ENCODE data around the gene AP3D1. TPM values are rescaled to one million over a fixed set of nuclear protein-coding genes. Genes with fewer than 3 reads are reported as not detected.
"Not testable (repeated sequence)": the region's sequence is repeated elsewhere in the genome, so short reads cannot be mapped to it uniquely, and the experiment has no call there.

Gene AP3D1
- total RNA-seq, 1 donor from 2014 or later = 69.6 TPM

GRCh38 chr19:2101417-2102335 is 49.7 kb downstream of the AP3D1 start:
- no peak for ATAC-seq (ENCODE audit: poor library complexity)
- intact Hi-C loops (cut with DNase I) = no loop called here
- DNase-seq = no peak

- ATAC-seq (ENCODE audit: poor library complexity) (no peak), DNase-seq (no peak)
- intact Hi-C loops (cut with DNase I) = no loop called here
Observed at GRCh38 chr19:2100719-2101061, 50.7 kb downstream of the AP3D1 start.

GRCh38 chr19:2099937-2100718 is 51.2 kb downstream of the AP3D1 start:
- intact Hi-C loops (cut with DNase I) = no loop called here
- DNase-seq (no peak), ATAC-seq (ENCODE audit: poor library complexity) (no peak)

GRCh38 chr19:2099054-2099501 is 52.3 kb downstream of the AP3D1 start:
- intact Hi-C loops (cut with DNase I) = no loop called here
- no peak for ATAC-seq (ENCODE audit: poor library complexity)
- DNase-seq = no peak

- no peak for DNase-seq
- no peak for ATAC-seq (ENCODE audit: poor library complexity)
- intact Hi-C loops (cut with DNase I) = no loop called here
Observed at GRCh38 chr19:2097886-2098327, 53.5 kb downstream of the AP3D1 start.

- intact Hi-C loops (cut with DNase I) = no loop called here
- ATAC-seq (ENCODE audit: poor library complexity) = no peak
Observed at GRCh38 chr19:2097203-2097885, 54.0 kb downstream of the AP3D1 start.

GRCh38 chr19:2096480-2097202 is 54.7 kb downstream of the AP3D1 start, which contains the start of gene IZUMO4:
IZUMO4 (plus strand) TSS chr19:2096915; CDS start chr19:2096946, 31 bp downstream.
- ATAC-seq (ENCODE audit: poor library complexity) = peak; percentile 93
- peak; percentile 100 for DNase-seq
- intact Hi-C loops (cut with DNase I) = no loop called here

More at GRCh38 chr19:2097203-2097885, 54.0 kb downstream of the AP3D1 start:
- no peak for DNase-seq

- DNase-seq = peak; percentile 95
- intact Hi-C loops (cut with DNase I) = no loop called here
- ATAC-seq (ENCODE audit: poor library complexity) = peak; percentile 80
Observed at GRCh38 chr19:2096034-2096479, 55.3 kb downstream of the AP3D1 start, which contains the start of gene MOB3A. MOB3A (minus strand) TSS chr19:2096326; CDS start chr19:2078560, 17,766 bp downstream.

GRCh38 chr19:2091926-2092525 is 59.3 kb downstream of the AP3D1 start:
- DNase-seq; intact Hi-C loops (cut with DNase I); ATAC-seq (ENCODE audit: poor library complexity): not testable (repeated sequence)

GRCh38 chr19:2089727-2090053 is 61.7 kb downstream of the AP3D1 start:
- ATAC-seq (ENCODE audit: poor library complexity) = no peak
- intact Hi-C loops (cut with DNase I) = no loop called here
- no peak for DNase-seq

- no peak for ATAC-seq (ENCODE audit: poor library complexity)
- no peak for DNase-seq
- intact Hi-C loops (cut with DNase I) = no loop called here
Observed at GRCh38 chr19:2089001-2089711, 62.2 kb downstream of the AP3D1 start.

- no peak for DNase-seq
- intact Hi-C loops (cut with DNase I) = no loop called here
- ATAC-seq (ENCODE audit: poor library complexity) = peak; percentile 8
Observed at GRCh38 chr19:2087621-2088100, 63.7 kb downstream of the AP3D1 start.

GRCh38 chr19:2086695-2087620 is 64.4 kb downstream of the AP3D1 start:
- intact Hi-C loops (cut with DNase I); DNase-seq; ATAC-seq (ENCODE audit: poor library complexity): not testable (repeated sequence)

GRCh38 chr19:2084993-2085720 is 66.2 kb downstream of the AP3D1 start:
- peak; percentile 55 for ATAC-seq (ENCODE audit: poor library complexity)

GRCh38 chr19:2083174-2083854 is 68.1 kb downstream of the AP3D1 start:
- ATAC-seq (ENCODE audit: poor library complexity) = peak; percentile 19
- intact Hi-C loops (cut with DNase I) = no loop called here
- DNase-seq = no peak

More at GRCh38 chr19:2084993-2085720, 66.2 kb downstream of the AP3D1 start:
- peak; percentile 85 for DNase-seq
- intact Hi-C loops (cut with DNase I) = no loop called here

Data from Right ventricle myocardium superior (tissue), 1 donor.